ENCODE data around the gene JMJD1C.

JMJD1C gene

DNA sequence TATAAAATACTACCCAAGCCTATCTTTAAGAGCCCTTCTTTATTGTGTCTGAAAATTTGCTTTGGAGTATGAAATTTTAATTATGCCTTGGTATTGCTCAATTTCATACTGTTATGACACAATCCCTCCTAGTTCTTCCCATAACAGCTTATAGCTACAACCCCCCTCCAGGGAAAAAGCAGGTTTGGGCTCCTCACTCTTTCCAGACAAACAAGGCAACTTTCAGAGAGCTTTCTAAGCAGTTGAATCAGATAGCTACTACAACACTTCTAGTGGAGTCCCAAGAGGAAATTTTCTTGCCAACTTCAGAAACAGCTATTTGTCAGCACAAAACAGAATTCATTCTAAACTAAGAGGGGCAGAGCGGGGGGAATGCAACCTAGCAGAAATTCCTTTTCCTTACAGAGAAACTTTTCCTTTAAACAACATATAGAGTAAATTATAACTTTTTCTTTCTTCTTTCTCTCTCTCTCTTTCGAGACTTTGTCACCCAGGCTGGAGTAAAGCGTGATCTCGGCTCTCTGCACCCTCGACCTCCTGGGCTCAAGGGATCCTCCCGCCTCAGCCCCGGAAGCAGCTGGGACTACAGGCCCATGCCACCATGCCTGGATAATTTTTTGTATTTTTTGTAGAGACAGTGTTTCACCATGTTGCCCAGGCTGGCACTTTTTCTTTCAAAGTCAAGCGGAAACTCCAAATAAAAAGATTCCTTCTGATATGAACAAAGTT, 26.0 kb upstream of the JMJD1C start (continued):
- TF ChIP-seq ZFP69B (tag by site-specific recombination; IDR thresholded peaks at IDR 0.05), result no peak
- TF ChIP-seq, protein P1, sequence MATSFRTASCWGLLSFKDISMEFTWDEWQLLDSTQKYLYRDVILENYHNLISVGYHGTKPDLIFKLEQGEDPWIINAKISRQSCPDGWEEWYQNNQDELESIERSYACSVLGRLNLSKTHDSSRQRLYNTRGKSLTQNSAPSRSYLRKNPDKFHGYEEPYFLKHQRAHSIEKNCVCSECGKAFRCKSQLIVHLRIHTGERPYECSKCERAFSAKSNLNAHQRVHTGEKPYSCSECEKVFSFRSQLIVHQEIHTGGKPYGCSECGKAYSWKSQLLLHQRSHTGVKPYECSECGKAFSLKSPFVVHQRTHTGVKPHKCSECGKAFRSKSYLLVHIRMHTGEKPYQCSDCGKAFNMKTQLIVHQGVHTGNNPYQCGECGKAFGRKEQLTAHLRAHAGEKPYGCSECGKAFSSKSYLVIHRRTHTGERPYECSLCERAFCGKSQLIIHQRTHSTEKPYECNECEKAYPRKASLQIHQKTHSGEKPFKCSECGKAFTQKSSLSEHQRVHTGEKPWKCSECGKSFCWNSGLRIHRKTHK (tag by site-specific recombination; IDR thresholded peaks at IDR 0.05), result no peak
- TF ChIP-seq PRDM10 (tag by site-specific recombination; IDR thresholded peaks at IDR 0.05), result peak; percentile 28; the same call in 1 of the 2 replicates
- no peak for TF ChIP-seq ZNF2 (tag by site-specific recombination; IDR thresholded peaks at IDR 0.05)
- TF ChIP-seq ZNF423 (tag by site-specific recombination; IDR thresholded peaks at IDR 0.05), result no peak
- TF ChIP-seq ZNF324 (tag by site-specific recombination; IDR thresholded peaks at IDR 0.05), result no peak
- TF ChIP-seq ZNF610 (tag by site-specific recombination; IDR thresholded peaks at IDR 0.05; ENCODE audit: borderline replicate concordance), result no peak
- TF ChIP-seq, protein P2, sequence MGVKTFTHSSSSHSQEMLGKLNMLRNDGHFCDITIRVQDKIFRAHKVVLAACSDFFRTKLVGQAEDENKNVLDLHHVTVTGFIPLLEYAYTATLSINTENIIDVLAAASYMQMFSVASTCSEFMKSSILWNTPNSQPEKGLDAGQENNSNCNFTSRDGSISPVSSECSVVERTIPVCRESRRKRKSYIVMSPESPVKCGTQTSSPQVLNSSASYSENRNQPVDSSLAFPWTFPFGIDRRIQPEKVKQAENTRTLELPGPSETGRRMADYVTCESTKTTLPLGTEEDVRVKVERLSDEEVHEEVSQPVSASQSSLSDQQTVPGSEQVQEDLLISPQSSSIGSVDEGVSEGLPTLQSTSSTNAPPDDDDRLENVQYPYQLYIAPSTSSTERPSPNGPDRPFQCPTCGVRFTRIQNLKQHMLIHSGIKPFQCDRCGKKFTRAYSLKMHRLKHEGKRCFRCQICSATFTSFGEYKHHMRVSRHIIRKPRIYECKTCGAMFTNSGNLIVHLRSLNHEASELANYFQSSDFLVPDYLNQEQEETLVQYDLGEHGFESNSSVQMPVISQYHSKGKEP (tag by site-specific recombination; IDR thresholded peaks at IDR 0.05), result no peak
- no peak for TF ChIP-seq ZNF549 (tag by site-specific recombination; IDR thresholded peaks at IDR 0.05)
- TF ChIP-seq ZNF341 (tag by site-specific recombination; IDR thresholded peaks at IDR 0.05; ENCODE audit: low read depth), result peak; percentile 69
- no peak for TF ChIP-seq ZNF768 (tag by site-specific recombination; IDR thresholded peaks at IDR 0.05)
- TF ChIP-seq ZNF677 (tag by site-specific recombination; IDR thresholded peaks at IDR 0.05), result peak; percentile 48; the same call in 1 of the 2 replicates
- TF ChIP-seq ZNF175 (tag by site-specific recombination; IDR thresholded peaks at IDR 0.05), result no peak
- no peak for TF ChIP-seq ZNF23 (tag by site-specific recombination; IDR thresholded peaks at IDR 0.05; ENCODE audit: borderline replicate concordance)
- peak; percentile 43; the same call in 1 of the 2 replicates for TF ChIP-seq IKZF3 (tag by site-specific recombination; IDR thresholded peaks at IDR 0.05)
- TF ChIP-seq SCRT1 (tag by site-specific recombination; IDR thresholded peaks at IDR 0.05; ENCODE audit: borderline replicate concordance), result no peak
- no peak for TF ChIP-seq ZSCAN16 (tag by site-specific recombination; IDR thresholded peaks at IDR 0.05)
- TF ChIP-seq, protein P3, sequence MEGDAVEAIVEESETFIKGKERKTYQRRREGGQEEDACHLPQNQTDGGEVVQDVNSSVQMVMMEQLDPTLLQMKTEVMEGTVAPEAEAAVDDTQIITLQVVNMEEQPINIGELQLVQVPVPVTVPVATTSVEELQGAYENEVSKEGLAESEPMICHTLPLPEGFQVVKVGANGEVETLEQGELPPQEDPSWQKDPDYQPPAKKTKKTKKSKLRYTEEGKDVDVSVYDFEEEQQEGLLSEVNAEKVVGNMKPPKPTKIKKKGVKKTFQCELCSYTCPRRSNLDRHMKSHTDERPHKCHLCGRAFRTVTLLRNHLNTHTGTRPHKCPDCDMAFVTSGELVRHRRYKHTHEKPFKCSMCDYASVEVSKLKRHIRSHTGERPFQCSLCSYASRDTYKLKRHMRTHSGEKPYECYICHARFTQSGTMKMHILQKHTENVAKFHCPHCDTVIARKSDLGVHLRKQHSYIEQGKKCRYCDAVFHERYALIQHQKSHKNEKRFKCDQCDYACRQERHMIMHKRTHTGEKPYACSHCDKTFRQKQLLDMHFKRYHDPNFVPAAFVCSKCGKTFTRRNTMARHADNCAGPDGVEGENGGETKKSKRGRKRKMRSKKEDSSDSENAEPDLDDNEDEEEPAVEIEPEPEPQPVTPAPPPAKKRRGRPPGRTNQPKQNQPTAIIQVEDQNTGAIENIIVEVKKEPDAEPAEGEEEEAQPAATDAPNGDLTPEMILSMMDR (tag by site-specific recombination; IDR thresholded peaks at IDR 0.05), result no peak
- TF ChIP-seq, protein P4, sequence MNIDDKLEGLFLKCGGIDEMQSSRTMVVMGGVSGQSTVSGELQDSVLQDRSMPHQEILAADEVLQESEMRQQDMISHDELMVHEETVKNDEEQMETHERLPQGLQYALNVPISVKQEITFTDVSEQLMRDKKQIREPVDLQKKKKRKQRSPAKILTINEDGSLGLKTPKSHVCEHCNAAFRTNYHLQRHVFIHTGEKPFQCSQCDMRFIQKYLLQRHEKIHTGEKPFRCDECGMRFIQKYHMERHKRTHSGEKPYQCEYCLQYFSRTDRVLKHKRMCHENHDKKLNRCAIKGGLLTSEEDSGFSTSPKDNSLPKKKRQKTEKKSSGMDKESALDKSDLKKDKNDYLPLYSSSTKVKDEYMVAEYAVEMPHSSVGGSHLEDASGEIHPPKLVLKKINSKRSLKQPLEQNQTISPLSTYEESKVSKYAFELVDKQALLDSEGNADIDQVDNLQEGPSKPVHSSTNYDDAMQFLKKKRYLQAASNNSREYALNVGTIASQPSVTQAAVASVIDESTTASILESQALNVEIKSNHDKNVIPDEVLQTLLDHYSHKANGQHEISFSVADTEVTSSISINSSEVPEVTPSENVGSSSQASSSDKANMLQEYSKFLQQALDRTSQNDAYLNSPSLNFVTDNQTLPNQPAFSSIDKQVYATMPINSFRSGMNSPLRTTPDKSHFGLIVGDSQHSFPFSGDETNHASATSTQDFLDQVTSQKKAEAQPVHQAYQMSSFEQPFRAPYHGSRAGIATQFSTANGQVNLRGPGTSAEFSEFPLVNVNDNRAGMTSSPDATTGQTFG (tag by site-specific recombination; IDR thresholded peaks at IDR 0.05; ENCODE audit: borderline replicate concordance), result no peak
- TF ChIP-seq ZBTB7A (tag by site-specific recombination; IDR thresholded peaks at IDR 0.05; ENCODE audit: low read depth), result no peak
- TF ChIP-seq ZNF561 (tag by site-specific recombination; IDR thresholded peaks at IDR 0.05; ENCODE audit: borderline replicate concordance), result no peak
- no peak for TF ChIP-seq HIC1 (tag by site-specific recombination; IDR thresholded peaks at IDR 0.05)
- TF ChIP-seq ZNF133 (tag by site-specific recombination; IDR thresholded peaks at IDR 0.05), result no peak
- peak; percentile 79 for TF ChIP-seq ZNF600 (tag by site-specific recombination; IDR thresholded peaks at IDR 0.05)
- no peak for TF ChIP-seq ZNF473 (tag by site-specific recombination; IDR thresholded peaks at IDR 0.05)

Measured in HEK293 (cell line).